HG03045 (cell line): ENCODE measurements around the gene XPNPEP2.

Experiments used
- ATAC-seq: cut with Tn5 transposase; IDR thresholded peaks from one replicate; pipeline ENCODE4 v1.9.1; 2021; ENCODE audit warnings: mild to moderate bottlenecking, moderate library complexity; ENCODE audit not compliant: unreplicated experiment

Gene XPNPEP2

GRCh38 chrX:129738466-129739308 is at the start of gene XPNPEP2:
Gene XPNPEP2 (plus strand): TSS chrX:129738979. CDS start chrX:129739214, 235 bp downstream.
- no peak for ATAC-seq

- no peak for ATAC-seq
Measured at GRCh38 chrX:129689796-129690195, 49.0 kb upstream of the XPNPEP2 start.

- ATAC-seq, result no peak
Measured at GRCh38 chrX:129690435-129690834, 48.3 kb upstream of the XPNPEP2 start.

- ATAC-seq, result no peak
Measured at GRCh38 chrX:129693354-129693753, 45.4 kb upstream of the XPNPEP2 start.

GRCh38 chrX:129694805-129695204 is 44.0 kb upstream of the XPNPEP2 start:
- no peak for ATAC-seq

- ATAC-seq, result no peak
Measured at GRCh38 chrX:129695535-129695934, 43.2 kb upstream of the XPNPEP2 start.

GRCh38 chrX:129695937-129696336 is 42.8 kb upstream of the XPNPEP2 start:
- no peak for ATAC-seq

GRCh38 chrX:129696463-129697155 is 42.2 kb upstream of the XPNPEP2 start:
- ATAC-seq, result no peak

- ATAC-seq, result no peak
Measured at GRCh38 chrX:129697204-129697829, 41.5 kb upstream of the XPNPEP2 start.

GRCh38 chrX:129698150-129698549 is 40.6 kb upstream of the XPNPEP2 start:
- no peak for ATAC-seq

GRCh38 chrX:129700536-129700935 is 38.2 kb upstream of the XPNPEP2 start:
- no peak for ATAC-seq

GRCh38 chrX:129701624-129702069 is 37.1 kb upstream of the XPNPEP2 start:
- no peak for ATAC-seq

GRCh38 chrX:129704491-129704890 is 34.3 kb upstream of the XPNPEP2 start:
- no peak for ATAC-seq

- ATAC-seq, result no peak
Measured at GRCh38 chrX:129705377-129705925, 33.3 kb upstream of the XPNPEP2 start.

- ATAC-seq, result no peak
Measured at GRCh38 chrX:129705988-129706387, 32.8 kb upstream of the XPNPEP2 start.

GRCh38 chrX:129706400-129707072 is 32.2 kb upstream of the XPNPEP2 start:
- no peak for ATAC-seq

GRCh38 chrX:129714581-129714980 is 24.2 kb upstream of the XPNPEP2 start:
- ATAC-seq, result no peak

GRCh38 chrX:129716507-129716906 is 22.3 kb upstream of the XPNPEP2 start:
- no peak for ATAC-seq

- no peak for ATAC-seq
Measured at GRCh38 chrX:129717892-129718291, 20.9 kb upstream of the XPNPEP2 start.

- no peak for ATAC-seq
Measured at GRCh38 chrX:129718676-129719075, 20.1 kb upstream of the XPNPEP2 start.

GRCh38 chrX:129719268-129719667 is 19.5 kb upstream of the XPNPEP2 start:
- ATAC-seq, result no peak
